HG03558 (cell line): ENCODE measurements around the gene FCAMR.

Experiments
- ATAC-seq: cut with Tn5 transposase; IDR thresholded peaks from one replicate; pipeline ENCODE4 v1.9.1; 2021; ENCODE audit warnings: moderate number of reproducible peaks; ENCODE audit not compliant: unreplicated experiment; ENCODE audit errors: extremely low read depth

Gene FCAMR

GRCh38 chr1:206961668-206962067 lies 8.6 kb downstream of the FCAMR start:
- ATAC-seq: no peak

- no peak for ATAC-seq
Measured at GRCh38 chr1:206960676-206961386, 9.4 kb downstream of the FCAMR start.

- ATAC-seq: no peak
Measured at GRCh38 chr1:206958144-206958543, 12.1 kb downstream of the FCAMR start.

- ATAC-seq: no peak
Measured at GRCh38 chr1:206957639-206958038, 12.6 kb downstream of the FCAMR start.

GRCh38 chr1:206955476-206956451 lies 14.5 kb downstream of the FCAMR start:
- no peak for ATAC-seq

- no peak for ATAC-seq
Measured at GRCh38 chr1:206954459-206955342, 15.6 kb downstream of the FCAMR start.

- no peak for ATAC-seq
Measured at GRCh38 chr1:206953626-206954025, 16.6 kb downstream of the FCAMR start.

GRCh38 chr1:206953126-206953525 lies 17.1 kb downstream of the FCAMR start:
- no peak for ATAC-seq

- ATAC-seq: no peak
Measured at GRCh38 chr1:206952171-206952570, 18.1 kb downstream of the FCAMR start.

GRCh38 chr1:206951318-206952100 lies 18.8 kb downstream of the FCAMR start:
- ATAC-seq: no peak

- no peak for ATAC-seq
Measured at GRCh38 chr1:206949641-206950040, 20.6 kb downstream of the FCAMR start.

- no peak for ATAC-seq
Measured at GRCh38 chr1:206949208-206949607, 21.1 kb downstream of the FCAMR start.

GRCh38 chr1:206947255-206947654 lies 23.0 kb downstream of the FCAMR start:
- no peak for ATAC-seq

- no peak for ATAC-seq
Measured at GRCh38 chr1:206946261-206946660, 24.0 kb downstream of the FCAMR start, which contains the start of gene PIGR. Gene PIGR, minus strand, starts transcription at chr1:206946466. Its CDS starts 5,935 bp downstream, at chr1:206940531.

GRCh38 chr1:206945779-206946178 lies 24.5 kb downstream of the FCAMR start:
- ATAC-seq: no peak

GRCh38 chr1:206944703-206945102 lies 25.6 kb downstream of the FCAMR start:
- no peak for ATAC-seq

- no peak for ATAC-seq
Measured at GRCh38 chr1:206941766-206942418, 28.4 kb downstream of the FCAMR start.

GRCh38 chr1:206940588-206940936 lies 29.7 kb downstream of the FCAMR start:
- no peak for ATAC-seq
